Testis (tissue), 3 donors: ENCODE data around the gene TULP1. TPM values are rescaled to one million over a fixed set of nuclear protein-coding genes. Genes with fewer than 3 reads are reported as not detected.

Experiments
- DNase-seq: peaks from one replicate; pipeline ENCODE4 v3.0.0-alpha.2; 2019
- H3K27ac ChIP-seq, 2 donors: fragments of 200-600 bp; sonication (generic); one replicate each; pipeline ENCODE4 v1.5.1; 2019
- H3K27me3 ChIP-seq: fragments of 200-600 bp; sonication (generic); one replicate; pipeline ENCODE4 v1.5.1; 2019
- H3K36me3 ChIP-seq: fragments of 200-600 bp; sonication (generic); one replicate; pipeline ENCODE4 v1.5.1; 2017; ENCODE audit warnings: low read depth; ENCODE audit errors: missing control alignments
- H3K4me1 ChIP-seq: fragments of 200-600 bp; sonication (generic); one replicate; pipeline ENCODE4 v1.5.1; 2019
- H3K4me3 ChIP-seq, 2 donors: fragments of 200-600 bp; sonication (generic); one replicate each; pipeline ENCODE4 v1.5.1; 2017 to 2019
- H3K9me3 ChIP-seq: fragments of 200-600 bp; sonication (generic); one replicate; pipeline ENCODE4 v1.5.1; 2017
- CTCF ChIP-seq, 3 experiments: fragments of 450-650 bp in 2 of 3; fragments of 200-600 bp in 1 of 3; sonication (generic) in 1 of 3; IDR thresholded peaks; one replicate each; pipeline ENCODE4 v1.5.1; 2016 to 2019; ENCODE audit warnings: antibody characterized with exemption in 3 of 3, mild to moderate bottlenecking in 2 of 3, moderate library complexity in 1 of 3
- POLR2A ChIP-seq: fragments of 450-650 bp; IDR thresholded peaks from one replicate; pipeline ENCODE4 v1.6.1; 2017; ENCODE audit warnings: antibody characterized with exemption, mild to moderate bottlenecking, moderate library complexity
- WGBS, 2 donors: methylation state at CpG; one replicate each; pipeline ENCODE4 v1.1.5; 2018; 5-methylcytosine and 5-hydroxymethylcytosine counted together
- intact Hi-C: fragments of 100-400 bp; cut with DNase I; formaldehyde crosslinking; loops from one replicate; pipeline ENCODE4 v1.15.1; 2023; ENCODE audit warnings: low total_unique reads
- polyA plus RNA-seq: library from polyadenylated mRNA; stranded (reverse); fragments of 350-450 nt; fragmentation: Illumina TruSeq; extraction: RNeasy Lipid Tissue Mini Kit (QIAGEN cat#74804); gene quantifications from one replicate; pipeline ENCODE4 v1.2.3, GENCODE V29; 2014; ENCODE audit warnings: low read depth, low replicate concordance; ENCODE audit not compliant: insufficient read depth
- total RNA-seq, 2 donors: library from RNA; depleted of rRNA; stranded (reverse); fragments of >200 nt; gene quantifications; one replicate each; pipeline ENCODE4 v1.2.3, GENCODE V29; 2016

The TULP1 gene
- total and polyA plus RNA-seq, 3 donors from 2014 or later, result 0.53 to 2.4 (median 0.87) TPM

DNA sequence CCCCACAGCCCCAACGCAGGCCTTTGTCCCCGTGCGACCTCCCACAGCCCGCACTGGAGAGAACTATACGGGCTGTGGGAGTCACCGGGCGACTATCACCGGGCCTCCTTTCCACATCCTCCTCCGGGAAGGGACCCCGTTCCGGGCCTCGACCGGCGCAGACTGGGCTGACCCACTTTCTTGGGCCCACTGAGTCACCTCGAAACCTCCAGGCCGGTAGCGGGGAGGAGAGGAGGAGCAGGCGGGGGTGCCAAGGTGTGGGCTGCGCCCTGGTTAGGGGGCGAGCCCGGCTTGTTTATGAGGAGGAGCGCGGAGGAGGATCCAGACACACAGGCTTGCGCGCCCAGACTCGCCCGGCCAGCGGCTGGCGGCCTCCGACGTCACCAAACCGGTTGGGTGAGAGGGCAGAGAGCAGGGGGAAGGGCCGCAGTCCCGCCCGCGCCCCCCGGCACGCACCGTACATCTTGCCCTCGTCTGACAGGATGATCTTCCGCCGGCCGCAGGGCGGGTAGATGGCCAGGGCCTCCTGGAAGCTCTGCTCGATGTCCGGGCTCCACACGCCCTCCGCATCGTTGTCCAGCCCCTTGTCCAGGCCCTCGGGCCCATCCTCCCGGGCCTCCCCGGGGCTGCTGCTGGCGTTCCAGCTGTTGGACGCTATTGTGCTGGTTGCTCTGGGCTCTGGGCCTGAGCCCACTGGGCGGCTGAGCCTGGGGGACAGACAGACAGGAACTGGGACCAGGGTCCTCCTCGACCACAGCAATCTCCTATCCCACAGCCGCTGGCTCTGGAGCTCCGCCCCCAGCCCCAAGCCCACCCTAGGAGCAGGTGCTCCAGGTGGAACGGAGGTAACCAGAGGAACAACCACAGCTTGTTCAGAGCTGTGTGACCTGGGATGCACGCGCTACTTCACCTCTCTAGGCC is 26.4 kb downstream of the TULP1 start:
- H3K36me3 ChIP-seq, result no peaks in the 10 kb centered on the region
- intact Hi-C loops, result no loop called here
- peak overlapping the region; percentile 90 to 93 for H3K27ac ChIP-seq
- H3K4me3 ChIP-seq, result peak overlapping the region; percentile 18 to 52
- peaks cover 51% of the 10 kb centered on the region for H3K4me1 ChIP-seq
- TF ChIP-seq CTCF (IDR thresholded peaks at IDR 0.05), result no peak
- no peak for TF ChIP-seq POLR2A
- DNase-seq, result peak; percentile 84
- no peaks in the 10 kb centered on the region for H3K27me3 ChIP-seq
- WGBS, 2 donors, result 21 to 31% methylated on average over 13 to 54 of the region's 61 CpGs
- no peaks in the 10 kb centered on the region for H3K9me3 ChIP-seq

DNA sequence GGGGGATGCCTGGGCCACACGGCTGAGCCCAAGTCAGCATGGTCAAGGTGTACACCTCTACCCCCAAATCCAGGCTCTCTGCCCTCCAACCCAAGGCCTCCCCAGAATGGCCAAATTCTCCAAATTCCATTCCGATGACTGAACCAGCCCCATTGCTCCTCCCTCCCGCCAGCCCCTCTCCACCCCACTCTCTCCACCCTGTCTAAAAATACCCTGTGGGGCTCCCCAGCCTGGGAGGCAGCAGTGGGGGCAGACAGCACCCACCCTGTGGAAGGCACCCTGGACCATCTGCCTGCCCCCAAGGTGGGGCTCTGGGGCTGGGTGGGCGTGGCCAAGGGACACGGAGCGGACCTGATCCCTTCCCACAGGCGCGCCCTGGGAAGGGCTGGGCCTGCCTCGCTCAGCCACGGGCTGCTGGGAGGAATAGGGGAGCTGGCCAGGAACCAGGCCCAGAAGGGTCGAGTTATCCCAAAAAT is 27.3 kb downstream of the TULP1 start:
- H3K4me1 ChIP-seq, result peaks cover 48% of the 10 kb centered on the region
- no peaks in the 10 kb centered on the region for H3K27me3 ChIP-seq
- intact Hi-C loops, result no loop called here
- H3K36me3 ChIP-seq, result no peaks in the 10 kb centered on the region
- no peaks in the 10 kb centered on the region for H3K9me3 ChIP-seq
- no peak for DNase-seq
- peak overlapping the region; percentile 90 to 93 for H3K27ac ChIP-seq
- TF ChIP-seq POLR2A, result no peak
- no peak for TF ChIP-seq CTCF (IDR thresholded peaks at IDR 0.05)
- 31 to 34% methylated on average over 10 to 11 of the region's 11 CpGs for WGBS, 2 donors
- peak overlapping the region in 1 of 2 donors; percentile 52 for H3K4me3 ChIP-seq

DNA sequence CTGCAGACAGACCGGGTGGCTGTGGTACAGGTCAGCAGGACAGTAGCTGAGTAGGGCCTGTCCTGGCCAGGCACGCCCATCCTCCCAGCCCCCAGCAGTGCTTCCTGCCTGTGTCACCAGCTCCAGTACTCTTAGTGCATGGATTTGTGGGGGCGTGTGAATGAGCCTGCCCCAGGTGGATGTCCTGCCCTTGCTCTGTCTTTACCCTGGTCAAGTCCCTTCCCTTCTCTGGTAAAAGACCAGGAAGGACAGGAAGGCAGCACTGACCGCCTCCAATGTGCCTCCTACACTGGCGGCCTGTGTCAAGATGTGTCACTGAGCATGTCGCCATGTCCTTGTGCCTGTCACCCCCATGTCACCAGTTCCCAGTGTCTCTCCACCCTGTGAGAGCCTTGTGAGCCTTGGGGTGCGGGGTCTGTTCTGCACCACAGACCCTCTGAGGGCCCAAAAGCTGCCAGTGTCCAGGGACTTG is 27.7 kb downstream of the TULP1 start:
- no peak for DNase-seq
- no peak for TF ChIP-seq POLR2A
- no peak for TF ChIP-seq CTCF (IDR thresholded peaks at IDR 0.05)
- Histone ChIP-seq H3K4me3 (no peak overlapping the region), H3K9me3 (no peaks in the 10 kb centered on the region), H3K27me3 (no peaks in the 10 kb centered on the region), H3K4me1 (peaks cover 43% of the 10 kb centered on the region), H3K36me3 (no peaks in the 10 kb centered on the region), H3K27ac (peak overlapping the region; percentile 90 to 93)
- intact Hi-C loops, result no loop called here
- 71 to 81% methylated on average over 3 to 7 of the region's 7 CpGs for WGBS, 2 donors

DNA sequence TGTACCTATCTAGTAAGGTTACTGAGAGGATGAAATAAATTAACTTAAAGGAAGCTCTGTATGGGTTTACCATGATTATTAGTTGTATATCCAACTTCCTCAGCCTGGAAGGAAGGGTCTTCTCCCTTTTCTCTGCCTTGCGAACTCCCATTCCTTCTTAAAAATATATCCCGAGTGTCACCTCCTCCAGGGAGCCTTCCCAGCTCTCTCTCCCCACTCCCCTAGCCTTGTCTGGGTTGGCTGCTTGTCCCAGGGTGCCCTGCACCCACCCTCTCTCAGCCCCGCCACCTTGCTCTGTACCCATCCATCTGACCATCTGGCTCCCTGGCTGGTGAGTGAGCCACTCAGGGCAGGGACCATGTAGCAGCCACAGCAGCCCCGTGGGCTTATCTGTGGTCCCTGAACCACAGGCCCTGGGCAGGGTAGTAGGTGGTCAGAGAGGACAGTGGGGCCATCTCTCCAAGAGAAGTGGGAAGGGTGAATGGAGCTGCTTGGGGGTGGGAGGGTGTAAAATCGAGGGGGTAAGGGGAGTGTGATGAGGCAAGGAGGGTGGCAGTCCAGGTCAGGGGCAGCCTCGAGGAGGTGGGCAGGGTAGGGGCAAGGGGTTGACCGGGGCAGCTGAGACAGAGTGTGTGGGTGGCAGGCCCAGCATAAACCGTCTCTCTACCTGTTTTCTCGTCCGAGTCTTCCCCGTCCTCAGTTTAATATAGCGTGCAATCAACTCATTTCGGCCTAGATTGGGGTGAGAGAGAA is 28.6 kb downstream of the TULP1 start:
- no peaks in the 10 kb centered on the region for H3K36me3 ChIP-seq
- WGBS, 2 donors, result 81 to 88% methylated on average over 13 of the region's 13 CpGs
- no peak for DNase-seq
- H3K9me3 ChIP-seq, result no peaks in the 10 kb centered on the region
- peaks cover 34% of the 10 kb centered on the region for H3K4me1 ChIP-seq
- H3K27me3 ChIP-seq, result no peaks in the 10 kb centered on the region
- intact Hi-C loops, result no loop called here
- TF ChIP-seq CTCF (IDR thresholded peaks at IDR 0.05) (no peak), POLR2A (no peak)
- no peak overlapping the region for H3K27ac ChIP-seq
- H3K4me3 ChIP-seq, result no peak overlapping the region
